HepG2 (cell line): ENCODE measurements around the gene MCC. TPM values are rescaled to one million over a fixed set of nuclear protein-coding genes. Genes with fewer than 3 reads are reported as not detected.

Experiments
- ATAC-seq: fragments of 200-7000 bp; cut with Tn5 transposase; 3 replicates; pipeline ENCODE4 v1.9.1; 2020; ENCODE audit warnings: mild to moderate bottlenecking, moderate library complexity
- BruUV-seq: library from RNA; stranded (reverse); fragments of 400-500 nt; replicated peaks from 2 replicates; lab custom pipeline; 2021; lab: Mats Ljungman, UMichigan
- CTCF ChIA-PET: fragments of 300-600 bp; formaldehyde crosslinking; extraction: SDS; loops from one replicate; lab custom pipeline; 2021; ENCODE audit warnings: low total read pairs, inconsistent platforms, low intra/inter-chr PET ratio; lab: Yijun Ruan, JAX
- POLR2A ChIA-PET: fragments of 350-600 bp; sonication (Branson Sonifier 250); formaldehyde crosslinking; loops from one replicate; lab custom pipeline; 2020; ENCODE audit warnings: antibody characterized with exemption, inconsistent platforms; lab: Yijun Ruan, JAX
- DNase-seq: peaks from one replicate; pipeline ENCODE4 v3.0.0-alpha.2; 2015; ENCODE audit warnings: low spot score
- FAIRE-seq: peaks from 3 replicates; lab custom pipeline; 2011; peaks lifted over from hg19 to GRCh38; lab: Jason Lieb, UNC
- H2AFZ ChIP-seq: one replicate; pipeline ENCODE4 v1.6.1; 2011; ENCODE audit warnings: low read length, inconsistent platforms
- H3K27ac ChIP-seq: fragments of 300-600 bp; 3 replicates; pipeline ENCODE4 v1.8.0; 2011; ENCODE audit warnings: mixed run types, mild to moderate bottlenecking, mixed read lengths, low read length, inconsistent platforms; ENCODE audit not compliant: insufficient read depth; ENCODE audit errors: extremely low read length
- H3K27me3 ChIP-seq, 2 experiments: fragments of 200-600 bp in 1 of 2; 2 replicates in 1 of 2; 3 replicates in 1 of 2; pipeline versions ENCODE4 v1.6.0 to v1.8.0; 2011; ENCODE audit warnings: low read length in 2 of 2, mild to moderate bottlenecking in 2 of 2, moderate library complexity in 2 of 2, inconsistent platforms in 1 of 2; ENCODE audit not compliant: insufficient read depth in 2 of 2, control insufficient read depth in 1 of 2
- H3K36me3 ChIP-seq, 2 experiments: fragments of 200-600 bp in 1 of 2; replicated peaks in 1 of 2; 2 replicates in 1 of 2; 3 replicates in 1 of 2; pipeline versions ENCODE4 v1.5.1 to v1.8.0; 2011; ENCODE audit warnings: low read length in 2 of 2, inconsistent platforms in 1 of 2; ENCODE audit not compliant: insufficient read depth in 2 of 2, control insufficient read depth in 1 of 2
- H3K4me1 ChIP-seq: 2 replicates; pipeline ENCODE4 v1.5.1; 2012; ENCODE audit warnings: low read length, inconsistent platforms; ENCODE audit not compliant: insufficient read depth
- H3K4me2 ChIP-seq: 2 replicates; pipeline ENCODE4 v1.6.0; 2011; ENCODE audit warnings: low read depth, low read length, inconsistent platforms
- H3K4me3 ChIP-seq, 3 experiments: fragments of 200-600 bp in 1 of 3; sonication (generic), shearing (Covaris generic) in 1 of 3; replicated peaks in 1 of 3; 2 replicates each; pipeline ENCODE4 v1.5.1; 2011 to 2016; ENCODE audit warnings: low read length in 3 of 3, inconsistent platforms in 2 of 3, low read depth in 2 of 3, mild to moderate bottlenecking in 2 of 3, control low read depth in 1 of 3, mixed read lengths in 1 of 3; ENCODE audit not compliant: insufficient read depth in 1 of 3
- H3K79me2 ChIP-seq: one replicate; pipeline ENCODE4 v1.6.1; 2011; ENCODE audit warnings: low read length, inconsistent platforms; ENCODE audit not compliant: insufficient read depth
- H3K9ac ChIP-seq: 2 replicates; pipeline ENCODE4 v1.6.0; 2011; ENCODE audit warnings: mild to moderate bottlenecking, low read depth, low read length, inconsistent platforms; ENCODE audit not compliant: insufficient read depth
- H3K9me3 ChIP-seq: 2 replicates; pipeline ENCODE4 v1.5.1; 2012; ENCODE audit warnings: mild to moderate bottlenecking, low read length
- H4K20me1 ChIP-seq: 2 replicates; pipeline ENCODE4 v1.6.0; 2011; ENCODE audit warnings: inconsistent platforms, mild to moderate bottlenecking, low read length, moderate library complexity; ENCODE audit not compliant: insufficient read depth
- AKAP8 ChIP-seq: sonication (generic); formaldehyde crosslinking; IDR thresholded peaks from 2 replicates; pipeline ENCODE4 v1.5.1; 2020; ENCODE audit warnings: mild to moderate bottlenecking, missing genetic modification reagents
- ATF1 ChIP-seq: IDR thresholded peaks from 2 replicates; pipeline ENCODE4 v1.6.1; 2016; ENCODE audit warnings: mild to moderate bottlenecking, control low read depth
- DZIP1 ChIP-seq: sonication (generic); formaldehyde crosslinking; IDR thresholded peaks from 2 replicates; pipeline ENCODE4 v1.5.0; 2020; ENCODE audit warnings: mild to moderate bottlenecking, missing genetic modification reagents
- KMT2B ChIP-seq: IDR thresholded peaks from 2 replicates; pipeline ENCODE4 v1.6.1; 2016; ENCODE audit warnings: missing genetic modification reagents, missing compliant biosample characterization
- MEF2D ChIP-seq: sonication (generic); formaldehyde crosslinking; IDR thresholded peaks from 2 replicates; pipeline ENCODE4 v1.5.1; 2020; ENCODE audit warnings: mild to moderate bottlenecking, missing genetic modification reagents
- MZF1 ChIP-seq: sonication (generic); formaldehyde crosslinking; IDR thresholded peaks from 2 replicates; pipeline ENCODE4 v1.8.1; 2023; ENCODE audit warnings: mild to moderate bottlenecking, missing genetic modification reagents, borderline replicate concordance
- NFIB ChIP-seq: sonication (generic); formaldehyde crosslinking; IDR thresholded peaks from 2 replicates; pipeline ENCODE4 v1.9.0; 2021; ENCODE audit warnings: missing genetic modification reagents, mild to moderate bottlenecking, borderline replicate concordance
- NR2C2 ChIP-seq: sonication (generic); formaldehyde crosslinking; IDR thresholded peaks from 2 replicates; pipeline ENCODE4 v1.4.0; 2020; ENCODE audit warnings: missing genetic modification reagents, mild to moderate bottlenecking, moderate library complexity, borderline replicate concordance
- POLR2AphosphoS5 ChIP-seq: IDR thresholded peaks from 2 replicates; pipeline ENCODE4 v1.6.1; 2012; ENCODE audit warnings: low read depth, low read length
- SALL1 ChIP-seq: sonication (generic); formaldehyde crosslinking; IDR thresholded peaks from 2 replicates; pipeline ENCODE4 v1.8.0; 2022; ENCODE audit warnings: mild to moderate bottlenecking, missing genetic modification reagents
- ZNF234 ChIP-seq: sonication (generic); formaldehyde crosslinking; conservative IDR thresholded peaks from 2 replicates; pipeline ENCODE4 v1.5.1; 2020; ENCODE audit warnings: mild to moderate bottlenecking, missing genetic modification reagents
- WGBS: methylation state at CpG from one replicate; pipeline ENCODE4 v1.1.6; 2017; ENCODE audit warnings: low lambda C conversion rate; 5-methylcytosine and 5-hydroxymethylcytosine counted together
- in situ Hi-C: cut with HindIII; loops from 2 replicates; pipeline ENCODE4 v1.10.0; 2017; ENCODE audit warnings: low pct_unique_long_range_greater_than_20kb; ENCODE audit not compliant: extremely low pct_ligation_motif_present
- intact Hi-C: fragments of 100-400 bp; cut with micrococcal nuclease; formaldehyde crosslinking; loops from one replicate; pipeline ENCODE4 v1.10.0; 2022; ENCODE audit not compliant: unreplicated experiment
- polyA plus RNA-seq, 8 experiments: library from polyadenylated mRNA; depleted of rRNA in 3 of 8; stranded (reverse) in 7 of 8; unstranded in 1 of 8; fragments of >200 nt; fragmentation: Illumina TruSeq in 4 of 8; extraction: Trizol in 4 of 8; gene quantifications; 2 replicates each; pipeline versions ENCODE4 v1.2.1 to v1.2.3, GENCODE V29; 2011 to 2016; ENCODE audit warnings: low read depth in 4 of 8, missing spikeins in 1 of 8, mixed read lengths in 1 of 8; ENCODE audit not compliant: insufficient read depth in 1 of 8
- total RNA-seq, 5 experiments: library from RNA; depleted of rRNA; stranded (reverse); fragments of >200 nt; fragmentation: Illumina TruSeq; extraction: Trizol; gene quantifications; 2 replicates each; pipeline ENCODE4 v1.2.3, GENCODE V29; 2016; ENCODE audit warnings: low read depth in 1 of 5
- TF ChIP-seq, protein P1 (sequence below): IDR thresholded peaks from 2 replicates; pipeline ENCODE4 v1.6.1; 2012; ENCODE audit warnings: low read depth, low read length, improper control_type of control experiment
- TF ChIP-seq, protein P2 (sequence below): sonication (generic); formaldehyde crosslinking; IDR thresholded peaks from 2 replicates; pipeline ENCODE4 v1.5.0; 2020; ENCODE audit warnings: mild to moderate bottlenecking, missing genetic modification reagents

The MCC gene
- total and polyA plus RNA-seq, 2 of the 13 experiments (the other 11 are each of a cell fraction or from before 2014, with no cell fraction given), result 0.55 to 2.4 TPM

- intact Hi-C loops, result no loop called here
- ATAC-seq (no peak), DNase-seq (no peak), FAIRE-seq (no peak)
- H3K27me3 ChIP-seq, result no peaks in the 10 kb centered on the region
- 96% methylated on average over 4 of the region's 4 CpGs for WGBS
- H4K20me1 ChIP-seq, result no peaks in the 10 kb centered on the region
- peaks cover 9% of the 10 kb centered on the region for H3K79me2 ChIP-seq
- H3K27ac ChIP-seq, result no peak overlapping the region
- H3K4me2 ChIP-seq, result no peak overlapping the region
- ChIA-PET POLR2A (no interaction called here), CTCF (no interaction called here)
- H3K36me3 ChIP-seq, result no peaks in the 10 kb centered on the region
- no peak overlapping the region for H3K9ac ChIP-seq
- BruUV-seq, result no TSS peak
- no peak overlapping the region for H2AFZ ChIP-seq
- H3K4me3 ChIP-seq, result no peak overlapping the region
- H3K4me1 ChIP-seq, result no peaks in the 10 kb centered on the region
- no peak for TF ChIP-seq NR2C2
- TF ChIP-seq KMT2B (CRISPR knock-in tag), result no peak
- TF ChIP-seq DZIP1 (CRISPR knock-in tag), result no peak
- no peaks in the 10 kb centered on the region for H3K9me3 ChIP-seq
- in situ Hi-C loops, result no loop called here
These were observed 38.2 kb upstream of the MCC start for GRCh38 chr5:113526421-113526820.

GRCh38 chr5:113524927-113525326 is 36.7 kb upstream of the MCC start:
- Histone ChIP-seq H3K79me2 (peaks cover 9% of the 10 kb centered on the region), H3K9ac (no peak overlapping the region), H3K27ac (no peak overlapping the region), H3K4me1 (peaks cover 14% of the 10 kb centered on the region), H3K9me3 (no peaks in the 10 kb centered on the region), H3K4me3 (no peak overlapping the region), H3K27me3 (no peaks in the 10 kb centered on the region), H4K20me1 (no peaks in the 10 kb centered on the region), H3K36me3 (no peaks in the 10 kb centered on the region; a peak in 1 of 5 replicates), H2AFZ (no peak overlapping the region), H3K4me2 (no peak overlapping the region)
- intact Hi-C loops, result no loop called here
- CTCF ChIA-PET, result no interaction called here
- 96% methylated on average over 2 of the region's 2 CpGs for WGBS
- POLR2A ChIA-PET, result interaction anchor here (1.4 kb wide), 1 partner anchor 11 kb away, joined by 4 read pairs; the partner anchor contains the start of gene YTHDC2
- no peak for ATAC-seq
- DNase-seq, result no peak
- in situ Hi-C loops, result loop anchor here (25.0 kb wide), 1 partner anchor 488 kb away; no protein-coding TSS in a partner anchor
- FAIRE-seq, result no peak
- BruUV-seq, result no TSS peak
- TF ChIP-seq, protein P1, sequence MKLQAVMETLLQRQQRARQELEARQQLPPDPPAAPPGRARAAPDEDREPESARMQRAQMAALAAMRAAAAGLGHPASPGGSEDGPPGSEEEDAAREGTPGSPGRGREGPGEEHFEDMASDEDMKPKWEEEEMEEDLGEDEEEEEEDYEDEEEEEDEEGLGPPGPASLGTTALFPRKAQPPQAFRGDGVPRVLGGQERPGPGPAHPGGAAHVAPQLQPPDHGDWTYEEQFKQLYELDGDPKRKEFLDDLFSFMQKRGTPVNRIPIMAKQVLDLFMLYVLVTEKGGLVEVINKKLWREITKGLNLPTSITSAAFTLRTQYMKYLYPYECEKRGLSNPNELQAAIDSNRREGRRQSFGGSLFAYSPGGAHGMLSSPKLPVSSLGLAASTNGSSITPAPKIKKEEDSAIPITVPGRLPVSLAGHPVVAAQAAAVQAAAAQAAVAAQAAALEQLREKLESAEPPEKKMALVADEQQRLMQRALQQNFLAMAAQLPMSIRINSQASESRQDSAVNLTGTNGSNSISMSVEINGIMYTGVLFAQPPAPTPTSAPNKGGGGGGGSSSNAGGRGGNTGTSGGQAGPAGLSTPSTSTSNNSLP, result no peak
- TF ChIP-seq MEF2D (CRISPR knock-in tag) (no peak), ATF1 (CRISPR knock-in tag) (no peak), AKAP8 (CRISPR knock-in tag) (no peak), POLR2AphosphoS5 (no peak), ZNF234 (CRISPR knock-in tag) (no peak), MZF1 (CRISPR knock-in tag) (no peak), NFIB (CRISPR knock-in tag) (no peak), SALL1 (CRISPR knock-in tag) (no peak)
- TF ChIP-seq, protein P2, sequence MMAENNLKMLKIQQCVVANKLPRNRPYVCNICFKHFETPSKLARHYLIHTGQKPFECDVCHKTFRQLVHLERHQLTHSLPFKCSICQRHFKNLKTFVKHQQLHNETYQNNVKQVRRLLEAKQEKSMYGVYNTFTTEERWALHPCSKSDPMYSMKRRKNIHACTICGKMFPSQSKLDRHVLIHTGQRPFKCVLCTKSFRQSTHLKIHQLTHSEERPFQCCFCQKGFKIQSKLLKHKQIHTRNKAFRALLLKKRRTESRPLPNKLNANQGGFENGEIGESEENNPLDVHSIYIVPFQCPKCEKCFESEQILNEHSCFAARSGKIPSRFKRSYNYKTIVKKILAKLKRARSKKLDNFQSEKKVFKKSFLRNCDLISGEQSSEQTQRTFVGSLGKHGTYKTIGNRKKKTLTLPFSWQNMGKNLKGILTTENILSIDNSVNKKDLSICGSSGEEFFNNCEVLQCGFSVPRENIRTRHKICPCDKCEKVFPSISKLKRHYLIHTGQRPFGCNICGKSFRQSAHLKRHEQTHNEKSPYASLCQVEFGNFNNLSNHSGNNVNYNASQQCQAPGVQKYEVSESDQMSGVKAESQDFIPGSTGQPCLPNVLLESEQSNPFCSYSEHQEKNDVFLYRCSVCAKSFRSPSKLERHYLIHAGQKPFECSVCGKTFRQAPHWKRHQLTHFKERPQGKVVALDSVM (CRISPR knock-in tag), result no peak
